Measurements from ENCODE around the gene PTGES. TPM values are rescaled to one million over a fixed set of nuclear protein-coding genes. Genes with fewer than 3 reads are reported as not detected.
A peak's percentile ranks its signal among the peaks of the same experiment; 100 is the strongest.

PTGES gene
- total RNA-seq, 1 donor from 2014 or later, result 2.5 TPM

DNA sequence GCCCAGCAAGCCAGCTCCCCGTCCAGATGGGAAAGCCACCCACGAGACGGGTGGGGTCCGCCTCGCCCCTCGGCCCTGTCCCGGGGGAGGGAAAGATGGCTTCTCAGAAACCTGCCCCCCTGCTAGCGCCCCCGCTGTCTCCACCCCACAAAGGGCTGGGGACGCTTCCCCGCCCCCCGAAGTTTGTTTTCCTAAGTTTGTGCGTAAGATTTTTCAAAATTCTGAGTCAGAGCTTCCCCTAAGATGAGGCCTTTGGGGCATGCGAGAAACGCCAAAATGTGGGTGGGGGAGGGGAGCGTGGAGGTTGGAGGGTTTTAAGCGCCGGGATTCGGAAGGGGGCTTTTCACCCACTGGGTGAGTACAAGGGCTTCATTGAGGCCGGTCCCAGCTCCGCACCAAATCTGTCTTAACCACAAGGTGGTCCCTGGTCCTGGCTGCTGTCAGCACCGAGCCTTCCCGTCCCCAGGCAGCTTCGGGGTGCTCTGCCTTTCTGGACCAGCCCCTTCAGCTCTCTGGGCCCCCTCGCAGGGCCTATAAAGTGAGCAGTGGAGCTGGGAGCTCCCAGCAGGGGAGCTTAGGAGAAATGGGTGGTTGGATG, 55.1 kb downstream of the PTGES start:
- Histone ChIP-seq H3K4me2 (ENCODE audit: low read length) (peak overlapping the region; percentile 91), H3K9ac (ENCODE audit: low read length) (peak overlapping the region; percentile 77), H3K4me3 (ENCODE audit: insufficient read depth, low read depth, low read length) (peak overlapping the region; percentile 50), H3K79me2 (ENCODE audit: insufficient read depth, low read length) (no peaks in the 10 kb centered on the region), H3K36me3 (ENCODE audit: insufficient read depth, low read length) (no peaks in the 10 kb centered on the region), H3K27ac (ENCODE audit: low read depth, low read length) (peak overlapping the region; percentile 12), H2AFZ (ENCODE audit: low read depth, low read length) (peak overlapping the region; percentile 57), H4K20me1 (ENCODE audit: insufficient read depth, low read length) (no peaks in the 10 kb centered on the region), H3K4me1 (ENCODE audit: insufficient read depth, low read length) (peaks cover 11% of the 10 kb centered on the region), H3K27me3 (ENCODE audit: insufficient read depth, low read length) (peaks cover 10% of the 10 kb centered on the region), H3K9me3 (ENCODE audit: insufficient read depth, low read depth, low read length) (no peaks in the 10 kb centered on the region)
- FAIRE-seq (no peak), DNase-seq (ENCODE audit: low read depth) (peak; percentile 53)
- H3K27ac Mint-ChIP-seq (ENCODE audit: unreplicated experiment), result no peak overlapping the region
- H3K36me3 Mint-ChIP-seq (ENCODE audit: low read depth, unreplicated experiment), result no peaks in the 10 kb centered on the region
- H3K9me3 Mint-ChIP-seq (ENCODE audit: unreplicated experiment), result no peaks in the 10 kb centered on the region
- H3K4me1 Mint-ChIP-seq (ENCODE audit: low read depth, unreplicated experiment), result peaks cover 4% of the 10 kb centered on the region
- H3K27me3 Mint-ChIP-seq (ENCODE audit: low read depth, unreplicated experiment), result peaks cover 54% of the 10 kb centered on the region
- no peak overlapping the region for H3K4me3 Mint-ChIP-seq (ENCODE audit: unreplicated experiment)
- TF ChIP-seq, protein P1, sequence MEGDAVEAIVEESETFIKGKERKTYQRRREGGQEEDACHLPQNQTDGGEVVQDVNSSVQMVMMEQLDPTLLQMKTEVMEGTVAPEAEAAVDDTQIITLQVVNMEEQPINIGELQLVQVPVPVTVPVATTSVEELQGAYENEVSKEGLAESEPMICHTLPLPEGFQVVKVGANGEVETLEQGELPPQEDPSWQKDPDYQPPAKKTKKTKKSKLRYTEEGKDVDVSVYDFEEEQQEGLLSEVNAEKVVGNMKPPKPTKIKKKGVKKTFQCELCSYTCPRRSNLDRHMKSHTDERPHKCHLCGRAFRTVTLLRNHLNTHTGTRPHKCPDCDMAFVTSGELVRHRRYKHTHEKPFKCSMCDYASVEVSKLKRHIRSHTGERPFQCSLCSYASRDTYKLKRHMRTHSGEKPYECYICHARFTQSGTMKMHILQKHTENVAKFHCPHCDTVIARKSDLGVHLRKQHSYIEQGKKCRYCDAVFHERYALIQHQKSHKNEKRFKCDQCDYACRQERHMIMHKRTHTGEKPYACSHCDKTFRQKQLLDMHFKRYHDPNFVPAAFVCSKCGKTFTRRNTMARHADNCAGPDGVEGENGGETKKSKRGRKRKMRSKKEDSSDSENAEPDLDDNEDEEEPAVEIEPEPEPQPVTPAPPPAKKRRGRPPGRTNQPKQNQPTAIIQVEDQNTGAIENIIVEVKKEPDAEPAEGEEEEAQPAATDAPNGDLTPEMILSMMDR (IDR thresholded peaks at IDR 0.05; ENCODE audit: insufficient read depth, low read depth, low read length), result no peak
- TF ChIP-seq EZH2 (IDR thresholded peaks at IDR 0.05; ENCODE audit: insufficient read depth, low read length), result no peak

DNA sequence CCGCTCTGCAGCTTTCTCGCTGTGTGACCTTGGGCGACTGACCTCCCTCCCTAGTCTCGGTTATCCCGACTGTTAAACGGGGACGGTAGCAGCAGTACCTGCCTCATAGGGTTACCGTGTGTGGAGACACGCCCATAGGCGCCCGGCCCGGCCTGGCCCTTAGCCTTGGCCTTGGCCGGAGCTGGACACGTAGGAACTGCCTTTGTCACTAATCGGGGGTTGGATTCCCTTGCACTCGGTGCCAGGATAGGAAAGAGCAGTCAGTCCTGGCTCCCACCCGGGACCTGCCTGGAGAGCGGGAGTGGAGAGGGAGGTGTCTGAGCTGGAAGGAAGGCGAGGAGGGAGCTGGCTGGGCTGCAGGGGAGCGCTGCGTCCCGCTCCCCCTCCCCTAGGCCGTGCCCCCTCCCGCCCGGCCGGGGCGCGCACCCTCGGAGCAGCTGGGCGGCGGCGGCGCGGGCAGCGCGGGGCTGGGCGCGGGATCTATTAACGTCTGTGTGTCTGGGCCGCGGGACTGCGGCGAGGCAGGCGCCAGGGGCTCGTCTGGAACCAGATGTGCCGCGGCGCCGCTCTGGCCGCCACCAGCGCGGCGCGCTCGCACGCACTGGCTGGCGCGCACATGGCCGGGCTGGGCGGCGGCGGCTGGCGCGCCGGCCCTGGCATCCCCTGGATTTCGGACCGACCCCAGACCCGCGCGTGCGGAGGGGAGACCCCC, 55.7 kb downstream of the PTGES start:
- Histone ChIP-seq H3K4me1 (ENCODE audit: insufficient read depth, low read length) (peaks cover 11% of the 10 kb centered on the region), H4K20me1 (ENCODE audit: insufficient read depth, low read length) (no peaks in the 10 kb centered on the region), H3K9me3 (ENCODE audit: insufficient read depth, low read depth, low read length) (no peaks in the 10 kb centered on the region), H3K4me2 (ENCODE audit: low read length) (peak overlapping the region; percentile 91), H3K27me3 (ENCODE audit: insufficient read depth, low read length) (peaks cover 10% of the 10 kb centered on the region), H3K79me2 (ENCODE audit: insufficient read depth, low read length) (no peaks in the 10 kb centered on the region), H3K27ac (ENCODE audit: low read depth, low read length) (peak overlapping the region; percentile 12), H2AFZ (ENCODE audit: low read depth, low read length) (peak overlapping the region; percentile 57), H3K9ac (ENCODE audit: low read length) (peak overlapping the region; percentile 77), H3K36me3 (ENCODE audit: insufficient read depth, low read length) (no peaks in the 10 kb centered on the region), H3K4me3 (ENCODE audit: insufficient read depth, low read depth, low read length) (peak overlapping the region; percentile 50)
- Mint-ChIP-seq H3K27ac (ENCODE audit: unreplicated experiment) (no peak overlapping the region), H3K9me3 (ENCODE audit: unreplicated experiment) (peaks cover 3% of the 10 kb centered on the region), H3K4me3 (ENCODE audit: unreplicated experiment) (peak overlapping the region; percentile 77), H3K27me3 (ENCODE audit: low read depth, unreplicated experiment) (peaks cover 50% of the 10 kb centered on the region), H3K4me1 (ENCODE audit: low read depth, unreplicated experiment) (no peaks in the 10 kb centered on the region), H3K36me3 (ENCODE audit: low read depth, unreplicated experiment) (no peaks in the 10 kb centered on the region)
- no peak for FAIRE-seq
- peak; percentile 44 for DNase-seq (ENCODE audit: low read depth)
- TF ChIP-seq EZH2 (IDR thresholded peaks at IDR 0.05; ENCODE audit: insufficient read depth, low read length), result no peak
- TF ChIP-seq, protein P1 (IDR thresholded peaks at IDR 0.05; ENCODE audit: insufficient read depth, low read depth, low read length), result no peak

DNA sequence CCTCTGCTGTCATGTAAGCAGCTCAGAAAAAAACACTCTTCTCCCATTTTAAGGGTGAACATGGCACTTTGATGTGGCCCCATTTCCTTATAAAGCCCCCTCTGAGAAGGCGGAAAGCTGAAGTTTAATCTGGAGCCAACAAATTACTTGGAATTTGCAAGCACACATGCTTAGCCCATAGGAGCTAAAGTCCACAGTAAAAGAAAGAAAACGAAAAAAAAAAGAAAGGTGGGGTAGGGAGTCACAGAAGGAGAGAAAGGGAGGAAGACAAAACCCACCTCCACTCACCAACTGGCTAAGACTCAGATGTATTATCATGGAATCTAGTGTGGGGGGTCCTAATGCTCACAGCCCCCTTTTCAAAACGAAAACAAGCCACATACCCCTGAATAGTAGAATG, 57.0 kb downstream of the PTGES start:
- Histone ChIP-seq H3K4me1 (ENCODE audit: insufficient read depth, low read length) (peaks cover 11% of the 10 kb centered on the region), H3K79me2 (ENCODE audit: insufficient read depth, low read length) (no peaks in the 10 kb centered on the region), H3K36me3 (ENCODE audit: insufficient read depth, low read length) (no peaks in the 10 kb centered on the region), H3K4me3 (ENCODE audit: insufficient read depth, low read depth, low read length) (no peak overlapping the region), H3K9me3 (ENCODE audit: insufficient read depth, low read depth, low read length) (no peaks in the 10 kb centered on the region), H3K27me3 (ENCODE audit: insufficient read depth, low read length) (peaks cover 10% of the 10 kb centered on the region), H3K9ac (ENCODE audit: low read length) (no peak overlapping the region), H4K20me1 (ENCODE audit: insufficient read depth, low read length) (no peaks in the 10 kb centered on the region), H2AFZ (ENCODE audit: low read depth, low read length) (no peak overlapping the region), H3K27ac (ENCODE audit: low read depth, low read length) (no peak overlapping the region), H3K4me2 (ENCODE audit: low read length) (no peak overlapping the region)
- H3K4me1 Mint-ChIP-seq (ENCODE audit: low read depth, unreplicated experiment), result no peaks in the 10 kb centered on the region
- no peak overlapping the region for H3K27ac Mint-ChIP-seq (ENCODE audit: unreplicated experiment)
- no peaks in the 10 kb centered on the region for H3K36me3 Mint-ChIP-seq (ENCODE audit: low read depth, unreplicated experiment)
- no peak for DNase-seq (ENCODE audit: low read depth)
- TF ChIP-seq, protein P1 (IDR thresholded peaks at IDR 0.05; ENCODE audit: insufficient read depth, low read depth, low read length), result no peak
- no peak for TF ChIP-seq EZH2 (IDR thresholded peaks at IDR 0.05; ENCODE audit: insufficient read depth, low read length)
- peaks cover 43% of the 10 kb centered on the region for H3K27me3 Mint-ChIP-seq (ENCODE audit: low read depth, unreplicated experiment)
- no peak overlapping the region for H3K4me3 Mint-ChIP-seq (ENCODE audit: unreplicated experiment)
- H3K9me3 Mint-ChIP-seq (ENCODE audit: unreplicated experiment), result peaks cover 3% of the 10 kb centered on the region
- no peak for FAIRE-seq
